ENCODE data around the gene FRMD5.

The FRMD5 gene

DNA sequence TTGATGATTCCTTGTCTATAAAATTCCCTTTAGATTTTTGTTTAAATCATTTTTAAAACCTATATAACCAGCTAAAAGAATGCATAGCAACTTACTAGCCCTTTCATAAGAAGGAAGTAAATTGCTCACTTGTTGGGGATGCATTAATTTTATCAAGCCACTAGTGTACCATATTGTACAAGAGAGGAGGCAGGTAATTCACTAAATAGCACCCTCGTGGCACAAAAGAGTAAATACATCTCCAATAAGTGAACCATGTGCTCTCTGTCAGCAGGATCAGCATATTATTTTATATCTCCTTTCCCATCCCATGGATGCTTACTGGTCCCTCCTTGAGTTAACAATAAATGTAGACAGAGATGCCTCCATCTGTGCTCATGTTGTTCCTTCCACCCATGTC lies 34.3 kb downstream of the FRMD5 start:
- DNase-seq (ENCODE audit: low read depth in 2 of 2): no peak

DNA sequence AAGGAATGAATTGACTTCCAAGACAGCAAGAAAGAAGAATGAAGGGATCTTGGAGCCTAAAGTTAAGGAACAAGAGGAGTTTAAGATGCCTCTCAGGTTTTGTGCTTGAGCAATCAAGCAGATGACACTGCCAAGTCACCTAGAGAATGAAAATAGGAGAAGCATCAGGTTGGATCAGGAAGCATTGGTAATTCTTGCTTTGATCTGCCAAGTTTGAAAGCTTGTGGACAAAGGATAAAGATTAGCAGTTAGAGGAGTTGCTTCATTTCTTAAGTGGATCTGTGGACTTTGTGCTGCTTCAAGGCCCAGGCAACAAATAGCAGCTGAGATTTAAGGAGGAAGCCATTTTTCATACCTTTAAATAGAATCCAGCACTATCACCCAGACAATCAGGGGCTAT lies 35.6 kb downstream of the FRMD5 start:
- no peak for DNase-seq (ENCODE audit: low read depth in 2 of 2)

DNA sequence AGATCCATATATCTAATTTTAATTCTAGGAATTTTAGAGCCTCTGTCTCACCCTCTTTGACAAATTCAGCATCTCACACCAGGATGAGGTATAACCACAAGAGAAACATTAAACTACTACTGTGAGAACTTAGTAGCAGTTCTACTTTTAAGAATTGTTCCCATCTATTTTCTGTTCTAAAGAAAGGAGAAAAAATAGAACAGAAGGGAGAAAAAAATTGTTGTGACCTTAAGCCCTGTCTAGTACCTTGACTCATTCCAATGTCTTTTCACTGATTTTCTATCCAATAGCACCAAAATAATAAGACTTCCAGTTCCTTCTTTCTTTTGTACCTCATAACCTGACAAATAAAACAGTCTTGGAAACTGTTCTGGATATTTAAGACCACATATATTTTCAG lies 37.0 kb downstream of the FRMD5 start:
- no peak for DNase-seq (ENCODE audit: low read depth in 2 of 2)

DNA sequence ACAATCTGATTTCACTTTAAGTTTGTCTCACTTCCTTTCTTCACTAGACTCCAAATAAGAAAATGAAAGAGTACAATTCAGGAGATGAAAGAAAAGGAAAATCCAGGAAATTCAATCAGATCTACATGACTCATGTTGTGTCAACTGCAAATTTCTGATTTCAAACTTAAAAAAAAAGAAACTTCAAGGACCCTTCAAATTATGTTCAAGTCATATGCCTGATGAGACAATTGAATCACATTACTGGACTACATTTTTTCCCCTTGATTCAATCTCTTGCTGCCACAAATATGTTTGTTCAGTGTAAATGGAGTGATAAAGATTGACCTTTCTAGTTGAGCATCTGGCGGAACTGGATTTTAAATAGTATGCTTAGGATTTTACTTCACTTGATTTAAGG lies 37.4 kb downstream of the FRMD5 start:
- DNase-seq (ENCODE audit: low read depth in 2 of 2): no peak

DNA sequence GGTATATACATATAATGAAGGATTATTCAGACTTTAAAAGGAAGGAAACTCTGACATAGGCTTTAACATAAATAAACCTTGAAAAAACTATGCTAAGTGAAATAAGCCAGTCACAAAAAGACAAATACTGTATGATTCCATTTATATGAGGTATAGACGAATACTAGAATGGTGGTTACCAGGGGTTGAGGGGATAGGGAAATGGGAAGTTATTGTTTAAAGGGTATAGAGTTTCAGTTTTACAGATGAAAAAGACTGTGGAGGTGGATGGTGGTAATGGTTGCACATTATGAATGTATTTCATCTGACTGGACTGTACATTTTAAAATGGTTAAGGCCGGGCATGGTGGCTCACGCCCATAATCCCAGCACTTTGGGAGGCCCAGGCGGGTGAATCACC lies 41.7 kb downstream of the FRMD5 start:
- DNase-seq (ENCODE audit: low read depth in 2 of 2): no peak

DNA sequence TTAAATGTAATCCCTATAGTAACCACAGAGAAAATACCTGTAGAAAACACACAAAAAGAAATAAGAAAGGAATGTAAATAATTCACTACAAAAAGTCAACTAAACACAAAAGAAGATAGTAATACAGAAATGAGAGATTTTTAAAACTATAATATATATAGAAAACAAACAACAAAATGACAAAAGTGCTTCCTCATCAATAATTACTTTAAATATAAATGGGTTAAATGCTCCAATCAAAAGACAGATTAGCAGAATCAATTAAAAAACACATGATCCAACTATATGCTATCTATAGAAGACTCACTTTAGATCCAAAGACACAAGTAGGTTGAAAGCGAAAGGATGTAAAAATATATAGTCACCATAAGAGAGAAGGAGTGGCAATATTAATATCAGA lies 45.8 kb downstream of the FRMD5 start:
- DNase-seq (ENCODE audit: low read depth in 2 of 2): no peak

DNA sequence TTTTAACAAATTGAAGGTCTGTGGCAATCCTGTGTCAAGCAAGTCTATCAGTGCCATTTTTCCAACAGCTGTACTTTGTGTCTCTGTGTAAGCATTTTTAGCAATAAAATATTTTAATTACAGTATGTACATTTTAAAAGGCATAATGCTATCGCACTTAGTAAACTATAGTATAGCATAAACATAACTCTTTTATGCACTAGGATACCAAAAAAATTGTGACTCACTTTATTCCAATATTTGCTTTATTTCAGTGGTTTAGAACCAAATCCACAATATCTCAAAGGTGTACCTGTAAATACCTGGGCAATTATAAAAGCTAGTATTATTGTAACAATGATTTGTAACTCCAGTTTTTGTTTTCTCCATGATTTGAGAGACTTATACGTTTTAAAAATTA lies 46.5 kb downstream of the FRMD5 start:
- no peak for DNase-seq (ENCODE audit: low read depth in 2 of 2)

DNA sequence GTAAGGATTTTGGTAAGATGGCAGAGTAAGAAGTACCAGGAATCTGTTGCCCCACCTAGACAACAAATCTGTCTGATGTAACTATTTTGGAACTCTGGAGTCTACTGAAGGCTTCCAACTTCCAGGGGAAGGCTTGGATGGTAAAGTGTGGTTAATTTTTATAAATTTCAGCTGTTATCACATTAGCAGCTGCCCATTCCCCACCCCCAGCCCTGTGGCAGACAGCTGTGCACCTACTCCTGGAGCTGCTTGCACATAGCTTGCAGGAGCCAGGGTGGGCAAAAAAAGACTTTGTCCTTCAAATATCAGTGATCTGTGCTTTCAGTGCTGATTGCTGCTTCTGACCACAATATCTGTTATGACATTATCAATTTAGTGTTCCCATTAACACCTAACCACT lies 47.4 kb downstream of the FRMD5 start:
- no peak for DNase-seq (ENCODE audit: low read depth in 2 of 2)

DNA sequence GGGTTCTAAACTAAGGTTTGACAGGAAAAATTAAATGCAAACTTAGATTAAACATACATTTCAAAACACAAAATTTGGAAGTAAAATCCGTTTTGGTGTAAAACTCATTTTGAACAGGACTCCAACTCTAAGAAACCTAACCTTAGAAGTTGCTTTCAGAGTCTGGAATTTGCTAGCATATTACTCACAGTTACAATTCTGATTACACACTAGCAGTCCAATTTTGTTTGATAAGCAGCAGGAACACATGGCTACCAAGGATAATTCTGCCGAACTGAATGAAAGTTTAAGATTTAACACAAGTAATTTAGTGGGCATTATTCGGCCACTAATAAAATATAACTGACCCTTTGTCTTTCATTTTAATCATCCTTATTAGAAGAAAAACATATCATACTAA lies 49.6 kb downstream of the FRMD5 start:
- DNase-seq (ENCODE audit: low read depth in 2 of 2): no peak

DNA sequence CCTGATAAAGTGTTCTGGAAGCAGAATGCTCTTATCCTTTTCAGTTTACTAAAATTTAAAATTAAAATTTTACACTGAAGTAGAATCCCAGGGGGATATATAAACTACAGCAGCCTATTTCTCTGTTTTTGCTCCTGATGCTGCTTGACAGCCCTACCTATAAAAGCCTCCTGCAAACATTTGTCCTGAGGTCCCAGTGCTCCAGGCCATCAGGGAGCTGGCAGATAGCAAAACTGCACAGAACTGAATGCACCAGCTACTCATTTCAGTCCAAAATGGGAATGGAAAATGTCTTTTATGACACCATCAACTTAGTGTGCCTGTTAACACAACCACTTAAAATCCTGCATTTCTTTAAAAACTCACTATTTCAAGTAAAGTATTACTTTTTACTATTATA lies 50.1 kb downstream of the FRMD5 start:
- no peak for DNase-seq (ENCODE audit: low read depth in 2 of 2)

DNA sequence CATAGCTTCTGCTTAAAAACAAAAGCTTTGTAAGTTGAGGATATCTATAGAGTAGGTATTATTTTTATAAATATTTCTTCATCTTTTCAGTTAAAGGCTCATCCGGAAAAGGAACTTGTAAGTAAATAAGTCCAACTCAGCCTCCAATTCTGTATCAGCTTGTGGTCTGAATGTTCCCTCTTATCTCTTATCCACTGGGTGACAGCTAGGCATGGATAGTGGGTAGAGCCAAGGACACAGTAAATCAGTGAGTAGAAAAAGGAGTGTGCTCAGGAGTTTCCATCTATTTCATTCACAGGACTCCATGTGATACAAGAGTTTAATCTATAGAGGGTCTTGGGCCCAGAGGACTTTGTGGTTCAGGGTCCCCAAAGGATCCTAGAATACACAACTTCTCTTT lies 50.9 kb downstream of the FRMD5 start:
- DNase-seq (ENCODE audit: low read depth in 2 of 2): no peak

DNA sequence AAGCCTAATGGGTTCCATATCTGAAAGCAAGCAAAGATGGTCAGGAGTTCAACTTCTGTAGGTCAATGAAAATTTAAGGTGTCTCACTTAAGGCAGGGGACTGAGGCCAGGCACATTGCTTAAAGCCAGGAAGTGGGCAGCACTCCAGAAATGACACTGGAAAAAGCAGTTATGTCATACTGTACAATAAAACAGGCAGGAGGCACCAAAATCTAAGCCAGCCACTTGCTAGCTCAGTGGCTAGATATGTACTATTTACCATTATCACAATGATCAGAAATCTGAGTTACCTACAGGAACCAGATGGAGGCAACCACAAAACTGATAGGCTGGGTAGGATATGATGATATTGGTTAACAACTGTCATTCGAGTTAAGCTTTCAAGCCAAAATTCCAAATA lies 57.3 kb downstream of the FRMD5 start:
- DNase-seq (ENCODE audit: low read depth in 2 of 2): no peak

DNA sequence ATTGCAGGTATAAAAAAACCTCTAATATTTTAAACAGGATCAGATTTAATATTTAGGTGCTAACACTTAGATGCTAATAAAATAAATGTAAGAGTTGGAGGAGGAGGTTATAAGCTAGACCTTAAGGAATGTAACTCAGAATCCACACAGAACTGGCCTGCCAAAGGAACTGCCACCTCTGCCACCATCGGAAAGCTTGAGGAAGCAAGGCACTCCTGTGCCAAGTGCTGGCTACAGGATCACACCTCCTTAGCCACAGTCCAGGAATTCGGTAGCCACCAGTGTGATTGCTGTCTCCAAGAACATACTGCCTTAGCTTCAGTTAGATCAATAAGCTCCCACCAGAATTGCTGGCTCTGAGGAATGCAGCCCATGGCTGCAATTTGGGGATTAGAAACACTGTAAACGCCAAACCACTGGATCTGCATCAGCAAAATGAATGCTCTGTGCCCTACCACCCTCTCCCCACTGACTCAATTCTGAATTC lies 58.0 kb downstream of the FRMD5 start:
- DNase-seq (ENCODE audit: low read depth in 2 of 2): no peak

DNA sequence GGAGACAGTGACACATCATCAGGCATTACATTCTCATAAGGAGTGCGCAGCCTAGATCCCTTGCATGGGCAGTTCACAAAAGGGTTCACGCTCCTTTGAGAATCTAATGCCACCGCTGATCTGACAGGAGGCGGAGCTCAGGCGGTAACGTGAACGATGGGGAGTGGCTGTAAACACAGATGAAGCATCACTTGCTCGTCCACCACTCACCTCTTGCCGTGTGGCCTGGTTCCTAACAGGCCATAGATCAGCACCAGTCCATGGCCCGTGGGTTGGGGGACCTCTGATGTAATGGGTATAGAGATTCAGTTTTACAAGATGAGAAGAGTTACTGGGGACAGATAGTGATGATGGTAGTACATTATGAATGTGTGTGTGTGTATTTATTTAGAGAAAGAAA lies 63.0 kb downstream of the FRMD5 start:
- DNase-seq (ENCODE audit: low read depth in 2 of 2): no peak

DNA sequence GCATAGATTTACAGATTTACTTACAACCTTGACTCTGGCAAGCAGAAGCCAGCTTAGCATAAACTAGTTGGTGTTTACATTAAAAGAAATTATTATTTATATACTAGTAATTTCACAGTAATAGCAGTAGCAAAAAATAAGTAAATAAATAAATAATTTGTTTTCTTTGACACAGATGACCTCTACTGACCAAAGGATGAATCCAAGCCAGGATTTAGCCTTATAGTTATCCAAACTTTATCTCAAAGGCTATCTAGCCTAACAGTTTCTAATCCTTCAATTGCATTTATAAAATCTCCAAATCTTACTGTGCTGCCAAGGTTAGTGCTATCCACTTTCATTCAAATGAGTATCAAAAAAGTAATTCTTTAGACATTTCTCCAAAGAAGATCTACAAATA lies 64.3 kb downstream of the FRMD5 start:
- DNase-seq (ENCODE audit: low read depth in 2 of 2): no peak

DNA sequence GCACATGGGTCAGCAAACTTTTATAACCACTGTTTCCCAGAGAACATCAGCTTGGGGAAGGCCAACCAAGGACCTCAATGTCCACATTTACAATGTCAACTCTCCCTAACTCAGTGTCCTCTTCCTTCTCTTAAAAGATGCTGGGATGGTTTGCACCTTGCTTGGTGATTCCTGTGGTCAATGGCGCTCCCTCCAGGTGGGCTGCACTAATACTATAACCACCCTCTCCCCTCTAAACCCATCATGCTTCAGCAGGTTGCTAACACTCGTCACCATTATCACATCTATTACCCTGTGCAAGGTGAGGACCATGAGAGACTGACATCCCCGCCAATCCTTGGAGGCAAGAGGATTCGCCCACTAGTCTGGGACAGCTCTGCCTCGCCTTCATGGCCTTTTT lies 65.2 kb downstream of the FRMD5 start:
- DNase-seq (ENCODE audit: low read depth in 2 of 2): no peak

DNA sequence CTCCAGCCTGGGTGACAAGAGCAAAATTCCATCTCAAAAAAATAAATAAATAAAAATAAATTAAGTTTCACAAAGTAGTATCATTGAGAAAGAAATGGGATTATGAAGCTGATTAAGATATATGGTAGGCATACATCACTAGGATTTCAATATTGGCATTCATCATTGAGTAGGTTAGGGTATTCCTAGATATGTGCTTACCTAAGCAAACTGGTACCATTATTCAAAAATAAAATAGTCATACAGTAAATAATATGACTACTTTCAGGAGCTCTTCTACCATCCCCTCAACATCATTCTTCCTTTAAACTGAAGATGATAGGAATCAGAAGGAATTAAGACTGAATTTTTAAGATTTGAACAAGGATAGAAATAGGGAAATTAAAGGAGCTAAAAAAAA lies 66.6 kb downstream of the FRMD5 start:
- no peak for DNase-seq (ENCODE audit: low read depth in 2 of 2)

DNA sequence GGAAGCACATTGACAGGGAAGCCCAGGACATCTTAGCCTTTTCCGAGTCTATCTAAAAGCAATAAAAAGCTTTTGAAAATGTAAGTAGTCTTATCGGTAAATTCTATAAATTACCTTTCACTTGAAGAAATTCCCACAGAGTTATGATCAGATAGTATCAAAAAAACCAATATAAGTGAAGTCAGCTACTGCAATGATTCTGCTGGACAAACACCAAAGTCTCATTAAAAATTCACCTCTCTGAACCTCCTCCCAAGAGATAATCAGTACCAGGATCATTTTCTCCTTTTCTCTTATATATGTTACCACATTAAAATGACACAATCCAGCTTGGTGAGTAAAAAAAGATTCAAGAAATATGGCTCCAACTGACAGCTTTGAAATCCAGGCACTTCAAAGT lies 69.2 kb downstream of the FRMD5 start:
- no peak for DNase-seq (ENCODE audit: low read depth in 2 of 2)

DNA sequence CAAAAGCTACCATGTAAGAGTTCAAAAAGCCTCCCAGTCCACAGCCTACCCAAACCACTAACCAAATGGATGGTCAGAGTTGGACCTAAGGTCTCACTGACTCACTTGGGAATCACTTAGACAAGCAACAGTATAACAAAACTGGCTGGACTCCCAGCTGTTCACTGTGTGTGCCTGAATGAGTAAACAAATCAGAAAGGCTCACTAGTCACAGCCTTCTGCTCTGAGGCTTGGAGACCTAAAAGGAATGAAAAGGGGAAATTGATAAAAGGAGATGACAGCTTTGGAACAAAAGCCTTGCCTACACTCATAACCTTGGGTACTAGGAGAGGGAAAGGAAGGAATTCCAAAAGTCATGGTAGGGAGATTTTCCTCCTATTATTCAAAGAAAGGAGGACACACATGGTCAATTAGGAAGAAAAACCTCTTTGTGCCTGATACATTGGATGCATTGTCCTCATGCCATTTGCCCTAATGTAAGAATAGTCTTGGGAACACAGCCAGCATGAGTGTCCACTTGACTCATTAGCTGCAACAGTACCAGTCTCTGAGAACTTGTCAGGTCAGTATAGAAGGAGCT lies 92.3 kb downstream of the FRMD5 start:
- DNase-seq (ENCODE audit: low read depth in 2 of 2): no peak

DNA sequence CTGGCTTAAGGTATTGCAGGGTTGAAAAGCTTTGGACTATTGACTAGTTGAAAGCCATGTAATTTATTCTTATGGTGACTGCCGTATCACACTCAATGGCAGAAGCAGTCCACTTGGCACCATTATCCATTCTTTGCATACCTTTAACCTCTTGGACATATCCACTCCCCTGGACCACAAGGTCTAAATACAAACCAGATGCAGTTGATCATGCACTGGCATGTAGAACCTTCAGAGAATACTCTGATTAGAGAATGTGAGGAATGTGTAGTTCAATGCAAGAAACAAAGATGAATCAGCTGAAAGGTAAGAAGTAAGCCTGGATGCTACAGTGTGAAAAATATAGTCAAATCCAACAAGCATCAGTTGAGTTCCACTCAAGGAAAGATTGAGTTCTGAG lies 93.1 kb downstream of the FRMD5 start:
- no peak for DNase-seq (ENCODE audit: low read depth in 2 of 2)

DNA sequence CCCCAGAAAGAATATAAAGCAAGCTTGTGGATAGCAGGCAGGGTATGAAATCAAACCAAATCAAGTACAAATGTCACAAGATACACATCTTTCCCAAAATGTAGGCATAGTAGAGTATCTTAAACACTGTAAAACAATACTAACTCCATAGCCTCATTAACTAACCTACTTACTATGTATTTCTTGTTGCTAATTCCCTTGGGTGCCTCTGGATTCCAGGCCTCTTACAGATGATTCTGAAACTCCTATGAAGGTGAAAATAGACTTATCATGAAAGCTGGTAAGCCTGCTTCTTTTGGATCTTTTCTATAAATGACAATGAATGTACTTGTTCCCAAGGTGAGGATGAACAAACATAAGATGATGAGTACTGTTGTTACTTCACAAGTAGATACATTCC lies 93.8 kb downstream of the FRMD5 start:
- DNase-seq (ENCODE audit: low read depth in 2 of 2): no peak

DNA sequence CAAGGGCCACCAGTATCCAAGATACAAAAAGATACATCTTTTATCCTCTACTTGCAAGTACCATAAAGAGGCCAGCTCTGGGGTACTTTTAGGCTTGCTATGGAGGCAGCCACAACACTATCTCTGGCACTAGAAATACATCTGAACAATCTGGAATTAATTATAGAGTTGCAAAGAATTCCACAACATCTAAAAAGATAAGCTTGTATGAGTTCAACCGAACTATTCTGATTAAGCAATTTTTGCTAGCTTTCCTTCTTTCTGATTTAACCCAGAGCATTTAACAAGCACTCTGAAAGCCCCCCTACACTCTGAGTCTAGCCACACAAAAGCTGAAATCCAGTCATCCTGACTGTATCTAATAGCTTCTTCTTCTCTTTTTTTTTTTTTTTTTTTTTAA lies 95.4 kb downstream of the FRMD5 start:
- no peak for DNase-seq (ENCODE audit: low read depth in 2 of 2)

DNA sequence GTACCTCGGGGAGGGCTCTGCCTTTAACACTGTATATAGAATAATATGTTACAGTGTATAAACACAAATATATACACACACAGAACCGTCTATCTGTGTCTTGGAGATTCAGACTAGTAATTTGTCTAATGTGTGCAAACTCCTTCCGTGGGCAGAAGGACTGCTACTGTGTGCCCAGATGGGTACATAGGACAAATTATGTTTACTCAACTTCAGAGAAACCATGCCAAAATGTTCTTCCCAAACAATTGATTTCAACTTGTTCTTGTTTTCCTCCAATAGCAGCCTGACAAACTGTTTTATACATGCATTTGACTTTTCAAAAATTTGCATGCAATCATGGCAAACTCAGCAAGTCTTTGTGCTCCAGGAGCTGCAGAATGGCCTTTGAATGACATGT lies 97.5 kb downstream of the FRMD5 start:
- no peak for DNase-seq (ENCODE audit: low read depth in 2 of 2)

DNA sequence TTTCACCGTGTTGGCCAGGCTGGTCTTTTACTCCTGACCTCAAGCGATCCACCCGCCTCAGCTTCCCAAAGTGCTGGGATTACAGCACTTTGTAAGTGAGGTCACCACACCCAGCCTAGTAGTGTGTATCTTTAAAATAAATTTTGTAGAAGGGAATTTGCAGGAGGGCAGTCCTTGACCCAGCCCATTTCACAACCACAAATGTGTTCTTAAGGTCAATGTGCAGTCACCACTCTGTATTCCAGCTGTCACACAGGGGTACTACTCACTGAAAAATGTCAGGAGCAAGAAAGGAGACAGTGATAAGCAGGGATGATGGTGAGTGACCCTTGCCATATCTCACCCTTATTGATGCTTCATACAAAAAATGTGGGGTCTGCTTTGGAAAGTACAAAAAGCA lies 98.5 kb downstream of the FRMD5 start:
- no peak for DNase-seq (ENCODE audit: low read depth in 2 of 2)

DNA sequence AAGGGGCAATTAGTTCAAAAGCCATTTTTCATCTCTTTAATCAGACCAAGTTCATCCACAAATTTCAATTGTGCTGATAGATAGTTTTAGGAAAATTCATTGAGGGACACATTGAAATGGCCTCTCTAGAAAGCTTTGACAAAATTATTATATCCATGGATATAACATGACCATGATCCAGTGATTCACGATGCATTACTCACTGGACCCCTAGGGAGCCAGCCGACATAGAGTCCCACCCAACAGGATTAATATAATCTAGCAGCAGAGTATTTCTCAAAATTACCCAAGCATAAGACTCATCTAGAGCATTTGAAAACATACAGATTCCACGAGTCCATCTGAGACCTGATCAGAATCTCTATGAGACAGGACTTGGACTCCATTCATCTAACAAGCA lies 100.3 kb downstream of the FRMD5 start:
- no peak for DNase-seq (ENCODE audit: low read depth in 2 of 2)
